Right lobe of liver (tissue), 4 donors: ENCODE results near the gene YPEL5.

Source experiments
- POLR2A ChIP-seq: fragments of 450-650 bp; IDR thresholded peaks from one replicate; pipeline ENCODE4 v1.6.1; 2017; ENCODE audit warnings: antibody characterized with exemption, mild to moderate bottlenecking
- TF ChIP-seq, protein P1 (sequence below), 4 donors: fragments of 200-600 bp in 3 of 4; fragments of 450-650 bp in 1 of 4; IDR thresholded peaks; one replicate each; pipeline versions ENCODE4 v1.5.1 to v1.8.0; 2016 to 2022; ENCODE audit warnings: antibody characterized with exemption in 4 of 4, mild to moderate bottlenecking in 2 of 4
- donor health status: DM: no; HTN: no; CAD: no.
- donor health status: DM: no; HTN: no; CAD: no.
- donor health status: DM: no; HTN: yes; CAD: no.

GRCh38 chr2:30164131-30164925 is 17.5 kb downstream of the YPEL5 start:
- TF ChIP-seq, protein P1, sequence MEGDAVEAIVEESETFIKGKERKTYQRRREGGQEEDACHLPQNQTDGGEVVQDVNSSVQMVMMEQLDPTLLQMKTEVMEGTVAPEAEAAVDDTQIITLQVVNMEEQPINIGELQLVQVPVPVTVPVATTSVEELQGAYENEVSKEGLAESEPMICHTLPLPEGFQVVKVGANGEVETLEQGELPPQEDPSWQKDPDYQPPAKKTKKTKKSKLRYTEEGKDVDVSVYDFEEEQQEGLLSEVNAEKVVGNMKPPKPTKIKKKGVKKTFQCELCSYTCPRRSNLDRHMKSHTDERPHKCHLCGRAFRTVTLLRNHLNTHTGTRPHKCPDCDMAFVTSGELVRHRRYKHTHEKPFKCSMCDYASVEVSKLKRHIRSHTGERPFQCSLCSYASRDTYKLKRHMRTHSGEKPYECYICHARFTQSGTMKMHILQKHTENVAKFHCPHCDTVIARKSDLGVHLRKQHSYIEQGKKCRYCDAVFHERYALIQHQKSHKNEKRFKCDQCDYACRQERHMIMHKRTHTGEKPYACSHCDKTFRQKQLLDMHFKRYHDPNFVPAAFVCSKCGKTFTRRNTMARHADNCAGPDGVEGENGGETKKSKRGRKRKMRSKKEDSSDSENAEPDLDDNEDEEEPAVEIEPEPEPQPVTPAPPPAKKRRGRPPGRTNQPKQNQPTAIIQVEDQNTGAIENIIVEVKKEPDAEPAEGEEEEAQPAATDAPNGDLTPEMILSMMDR (IDR thresholded peaks at IDR 0.05), result no peak
- no peak for TF ChIP-seq POLR2A
